ENCODE data around the gene SMAD3. TPM values are rescaled to one million over a fixed set of nuclear protein-coding genes. Genes with fewer than 3 reads are reported as not detected.

SMAD3 gene
- total and polyA plus RNA-seq, 2 of the 4 experiments (the other 2 are of a cell fraction): 71.0 to 177 TPM

DNA sequence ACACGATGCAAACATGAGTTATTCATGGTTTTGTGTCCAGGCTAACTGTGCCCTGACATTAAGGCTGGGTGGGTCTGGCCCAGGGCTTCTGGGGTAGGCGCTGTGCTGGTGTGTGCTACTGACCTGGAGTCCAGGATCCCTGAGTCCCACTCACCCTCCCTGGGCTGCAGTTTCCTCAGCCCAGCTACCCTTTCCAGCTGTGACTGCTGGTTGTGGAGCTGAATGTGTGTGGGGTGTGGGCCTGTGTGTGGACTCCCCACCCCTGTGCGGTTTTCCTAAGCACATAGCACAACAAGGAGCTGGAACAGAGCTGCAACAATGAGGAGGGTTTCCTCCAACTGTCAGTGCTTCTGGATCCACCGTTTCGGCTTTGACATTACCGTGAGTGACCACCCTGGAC is 38.0 kb downstream of the SMAD3 start:
- Histone ChIP-seq H3K56ac (ENCODE audit: extremely low read depth, insufficient read depth, low read length) (peak overlapping the region; percentile 14; the same call in 1 of the 2 replicates), H3K4me1 (ENCODE audit: control insufficient read depth, insufficient read depth, low read length) (peaks cover 70% of the 10 kb centered on the region), H4K5ac (ENCODE audit: low read depth, low read length) (peak overlapping the region; percentile 36), H2BK120ac (ENCODE audit: low read depth, low read length) (peak overlapping the region; percentile 84), H3K14ac (replicated peaks; ENCODE audit: low read depth, low read length) (peak overlapping the region; percentile 86), H2AFZ (replicated peaks; ENCODE audit: low read length, poor library complexity) (peak overlapping the region; percentile 8), H2BK20ac (ENCODE audit: low read depth, low read length) (peak overlapping the region; percentile 78), H3K79me1 (ENCODE audit: low read depth in 1 of 2, low read length in 2 of 2) (peaks cover 26 to 87% of the 10 kb centered on the region in 2 experiments), H4K91ac (ENCODE audit: insufficient read depth, low read depth, low read length) (peak overlapping the region; percentile 91), H3K9me1 (ENCODE audit: insufficient read depth, low read length) (peaks cover 68% of the 10 kb centered on the region), H3K27ac (ENCODE audit: insufficient read depth, low read length) (peak overlapping the region; percentile 90), H2BK15ac (ENCODE audit: low read depth, low read length) (peak overlapping the region; percentile 56), H3K27me3 (ENCODE audit: control insufficient read depth, insufficient read depth, low read length) (no peaks in the 10 kb centered on the region), H3K4ac (ENCODE audit: low read depth, low read length) (peak overlapping the region; percentile 83), H3K18ac (ENCODE audit: low read depth, low read length) (peak overlapping the region; percentile 17), H2BK5ac (ENCODE audit: low read depth, low read length, poor library complexity, severe bottlenecking) (peak overlapping the region; percentile 82), H2AK5ac (ENCODE audit: low read depth, low read length) (peak overlapping the region; percentile 90), H4K8ac (ENCODE audit: low read depth in 2 of 2, low read length in 2 of 2) (peak overlapping the region; percentile 53 to 67), H3K9ac (ENCODE audit: low read depth, low read length) (peak overlapping the region; percentile 12), H3K9me3 (ENCODE audit: control insufficient read depth, insufficient read depth, low read length) (no peaks in the 10 kb centered on the region), H3K4me2 (ENCODE audit: low read depth, low read length) (no peak overlapping the region), H3K36me3 (ENCODE audit: control insufficient read depth, insufficient read depth, low read length) (peaks cover 35% of the 10 kb centered on the region), H2AK9ac (replicated peaks; ENCODE audit: low read depth, low read length, poor library complexity) (peak overlapping the region; percentile 32), H3K23ac (ENCODE audit: low read depth, low read length) (peak overlapping the region; percentile 88), H4K20me1 (ENCODE audit: insufficient read depth, low read length) (peaks cover 73% of the 10 kb centered on the region), H3K4me3 (ENCODE audit: insufficient read depth, low read depth, low read length) (no peak overlapping the region)
- BruUV-seq (replicated peaks): no TSS peak
- ATAC-seq (ENCODE audit: low read depth) (no peak), DNase-seq (no peak)
- in situ Hi-C loops (cut with MboI; ENCODE audit: low sequenced_read_pairs) (no loop called here), dilution Hi-C loops (cut with HindIII; ENCODE audit: low sequenced_read_pairs, unreplicated experiment) (no loop called here), intact Hi-C loops (cut with micrococcal nuclease) (no loop called here)
- ChIA-PET POLR2A (ENCODE audit: unreplicated experiment) (no interaction called here), CTCF (no interaction called here)
- WGBS, 2 experiments (ENCODE audit: extremely low coverage in 2 of 2, insufficient read length in 1 of 2): no CpG with 5 or more reads among the region's 6 CpGs
- TF ChIP-seq SMC3 (IDR thresholded peaks at IDR 0.05; ENCODE audit: low read depth, low read length) (no peak), FOS (IDR thresholded peaks at IDR 0.05; ENCODE audit: low read depth, low read length) (no peak), RFX5 (IDR thresholded peaks at IDR 0.05; ENCODE audit: low read depth, low read length) (no peak), RAD21 (IDR thresholded peaks at IDR 0.05; ENCODE audit: low read length) (no peak), CHD1 (IDR thresholded peaks at IDR 0.05; ENCODE audit: low read depth, low read length) (no peak), MXI1 (IDR thresholded peaks at IDR 0.05; ENCODE audit: borderline replicate concordance, low read depth, low read length) (no peak), POLR2A (IDR thresholded peaks at IDR 0.05; ENCODE audit: low read depth, low read length) (no peak), CEBPB (IDR thresholded peaks at IDR 0.05; ENCODE audit: low read depth, low read length) (no peak), NFE2L2 (IDR thresholded peaks at IDR 0.05; ENCODE audit: low read depth, low read length) (no peak), MAZ (IDR thresholded peaks at IDR 0.05; ENCODE audit: borderline replicate concordance, low read depth, low read length) (no peak), BHLHE40 (IDR thresholded peaks at IDR 0.05; ENCODE audit: low read depth, low read length) (no peak), MAFK (IDR thresholded peaks at IDR 0.05; ENCODE audit: low read depth, low read length) (no peak)
- TF ChIP-seq, protein P1, sequence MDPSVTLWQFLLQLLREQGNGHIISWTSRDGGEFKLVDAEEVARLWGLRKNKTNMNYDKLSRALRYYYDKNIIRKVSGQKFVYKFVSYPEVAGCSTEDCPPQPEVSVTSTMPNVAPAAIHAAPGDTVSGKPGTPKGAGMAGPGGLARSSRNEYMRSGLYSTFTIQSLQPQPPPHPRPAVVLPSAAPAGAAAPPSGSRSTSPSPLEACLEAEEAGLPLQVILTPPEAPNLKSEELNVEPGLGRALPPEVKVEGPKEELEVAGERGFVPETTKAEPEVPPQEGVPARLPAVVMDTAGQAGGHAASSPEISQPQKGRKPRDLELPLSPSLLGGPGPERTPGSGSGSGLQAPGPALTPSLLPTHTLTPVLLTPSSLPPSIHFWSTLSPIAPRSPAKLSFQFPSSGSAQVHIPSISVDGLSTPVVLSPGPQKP (IDR thresholded peaks at IDR 0.05; ENCODE audit: borderline replicate concordance, low read depth, low read length): no peak
- TF ChIP-seq, protein P2, sequence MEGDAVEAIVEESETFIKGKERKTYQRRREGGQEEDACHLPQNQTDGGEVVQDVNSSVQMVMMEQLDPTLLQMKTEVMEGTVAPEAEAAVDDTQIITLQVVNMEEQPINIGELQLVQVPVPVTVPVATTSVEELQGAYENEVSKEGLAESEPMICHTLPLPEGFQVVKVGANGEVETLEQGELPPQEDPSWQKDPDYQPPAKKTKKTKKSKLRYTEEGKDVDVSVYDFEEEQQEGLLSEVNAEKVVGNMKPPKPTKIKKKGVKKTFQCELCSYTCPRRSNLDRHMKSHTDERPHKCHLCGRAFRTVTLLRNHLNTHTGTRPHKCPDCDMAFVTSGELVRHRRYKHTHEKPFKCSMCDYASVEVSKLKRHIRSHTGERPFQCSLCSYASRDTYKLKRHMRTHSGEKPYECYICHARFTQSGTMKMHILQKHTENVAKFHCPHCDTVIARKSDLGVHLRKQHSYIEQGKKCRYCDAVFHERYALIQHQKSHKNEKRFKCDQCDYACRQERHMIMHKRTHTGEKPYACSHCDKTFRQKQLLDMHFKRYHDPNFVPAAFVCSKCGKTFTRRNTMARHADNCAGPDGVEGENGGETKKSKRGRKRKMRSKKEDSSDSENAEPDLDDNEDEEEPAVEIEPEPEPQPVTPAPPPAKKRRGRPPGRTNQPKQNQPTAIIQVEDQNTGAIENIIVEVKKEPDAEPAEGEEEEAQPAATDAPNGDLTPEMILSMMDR (conservative IDR thresholded peaks at IDR 0.05; ENCODE audit: low read depth, low read length): no peak
- TF ChIP-seq, protein P3, sequence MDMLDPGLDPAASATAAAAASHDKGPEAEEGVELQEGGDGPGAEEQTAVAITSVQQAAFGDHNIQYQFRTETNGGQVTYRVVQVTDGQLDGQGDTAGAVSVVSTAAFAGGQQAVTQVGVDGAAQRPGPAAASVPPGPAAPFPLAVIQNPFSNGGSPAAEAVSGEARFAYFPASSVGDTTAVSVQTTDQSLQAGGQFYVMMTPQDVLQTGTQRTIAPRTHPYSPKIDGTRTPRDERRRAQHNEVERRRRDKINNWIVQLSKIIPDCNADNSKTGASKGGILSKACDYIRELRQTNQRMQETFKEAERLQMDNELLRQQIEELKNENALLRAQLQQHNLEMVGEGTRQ (IDR thresholded peaks at IDR 0.05; ENCODE audit: low read depth, low read length): no peak
